Measurements from ENCODE around the gene ENGASE. TPM values are rescaled to one million over a fixed set of nuclear protein-coding genes. Genes with fewer than 3 reads are reported as not detected.

Gene ENGASE
- polyA plus RNA-seq, 1 donor from 2014 or later: 6.4 TPM

DNA sequence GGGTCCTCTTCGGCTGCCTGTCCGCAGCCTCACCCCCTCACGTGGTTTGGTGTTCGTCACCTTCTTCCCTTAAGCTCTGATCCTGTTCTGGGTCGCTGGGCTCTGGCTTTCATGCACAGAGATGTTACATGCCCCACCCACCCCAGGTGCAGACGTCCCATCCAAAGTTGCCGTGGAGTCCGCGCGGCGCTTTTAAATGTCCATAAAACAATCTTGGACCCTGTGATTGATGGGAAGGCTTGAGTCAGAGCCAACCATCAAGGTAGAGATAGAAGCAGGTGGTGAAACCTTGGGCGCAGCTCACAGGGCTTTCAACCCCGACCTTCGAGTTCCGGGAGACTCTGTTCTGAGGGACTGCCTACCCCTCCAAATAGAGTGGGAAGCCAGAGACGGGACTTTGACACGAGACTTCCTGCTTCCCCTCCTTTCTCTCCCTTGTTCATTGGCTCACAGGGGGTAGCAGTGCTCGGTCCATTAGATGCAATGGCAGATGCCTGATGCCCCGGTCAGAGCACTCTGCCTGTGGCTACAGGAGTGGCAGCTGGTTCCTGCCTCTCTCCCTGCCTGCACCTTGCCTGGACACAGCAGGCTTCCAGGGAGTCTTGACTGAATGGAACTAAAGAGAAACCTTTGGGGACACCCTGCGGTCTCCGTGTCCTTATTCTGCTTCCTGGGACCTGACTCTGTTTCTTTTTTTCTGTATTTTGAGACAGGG is 4.0 kb downstream of the ENGASE start:
- Mint-ChIP-seq H3K27me3 (no peaks in the 10 kb centered on the region), H3K27ac (peak overlapping the region in 1 of 3 donors; percentile 62), H3K9me3 (no peaks in the 10 kb centered on the region), H3K4me3 (peak overlapping the region in 1 of 4 donors; percentile 8), H3K4me1 (peaks cover 9 to 11% (median 11%) of the 10 kb centered on the region in 3 donors), H3K36me3 (peaks cover 2% of the 10 kb centered on the region)

DNA sequence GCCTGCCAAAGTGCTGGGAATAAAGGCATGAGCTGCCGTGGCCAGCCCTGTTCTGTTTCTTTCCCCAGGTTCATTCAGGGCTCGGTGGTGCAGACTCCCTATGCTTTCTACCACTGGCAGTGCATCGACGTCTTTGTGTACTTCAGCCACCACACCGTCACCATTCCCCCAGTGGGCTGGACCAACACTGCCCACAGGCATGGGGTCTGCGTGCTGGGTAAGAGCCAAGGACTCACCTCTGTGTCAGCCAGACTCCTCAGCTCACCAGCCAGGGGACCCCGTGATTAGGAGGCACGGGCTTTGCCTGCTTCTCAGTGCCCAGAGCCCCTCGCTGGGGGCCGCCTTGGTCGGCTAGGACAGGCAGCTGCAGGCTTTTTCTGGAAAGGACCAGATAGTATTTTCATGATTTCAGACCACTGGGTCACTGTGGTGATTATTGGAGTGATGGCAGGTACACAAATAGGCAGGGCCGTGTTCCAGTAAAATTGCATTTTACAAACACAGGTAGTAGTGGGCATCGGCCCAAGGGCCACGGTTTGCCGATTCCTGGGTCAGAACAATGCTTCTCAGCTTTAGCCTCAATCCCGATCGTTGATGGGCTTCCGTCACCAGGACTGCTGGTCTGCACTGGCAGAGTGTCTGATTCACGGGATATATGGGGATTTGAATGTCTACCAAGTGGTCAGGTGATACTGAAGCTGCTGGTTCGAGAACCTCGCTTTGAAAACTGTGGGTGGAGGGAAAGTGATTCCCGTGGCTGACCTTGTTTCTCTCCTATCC is 5.0 kb downstream of the ENGASE start:
- H3K27ac Mint-ChIP-seq: peak overlapping the region in 1 of 3 donors; percentile 23
- no peaks in the 10 kb centered on the region for H3K27me3 Mint-ChIP-seq
- H3K9me3 Mint-ChIP-seq: no peaks in the 10 kb centered on the region
- peaks cover 2% of the 10 kb centered on the region for H3K36me3 Mint-ChIP-seq
- H3K4me1 Mint-ChIP-seq: peaks cover 7 to 9% (median 8%) of the 10 kb centered on the region in 3 donors
- H3K4me3 Mint-ChIP-seq: no peak overlapping the region

DNA sequence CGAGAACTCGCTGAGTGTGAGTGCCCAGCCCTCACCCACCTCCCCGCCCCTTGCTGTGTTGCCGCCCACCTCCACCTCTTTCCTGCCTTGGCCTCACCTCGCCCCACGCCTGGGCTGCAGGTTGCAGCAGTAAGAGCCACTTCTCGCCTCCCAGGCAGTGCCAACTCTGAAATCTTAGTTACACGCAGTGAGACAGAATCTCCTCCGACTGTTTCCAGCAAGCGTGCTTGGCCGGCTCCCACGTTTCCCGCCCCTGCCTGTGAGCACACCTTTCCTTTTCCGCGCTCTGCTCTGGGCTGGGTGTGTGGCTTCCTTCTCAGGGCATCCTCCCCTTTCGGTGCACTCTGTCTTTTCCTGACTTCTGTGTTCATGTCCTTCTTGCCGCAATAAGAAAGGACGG is 5.7 kb downstream of the ENGASE start:
- no peaks in the 10 kb centered on the region for H3K9me3 Mint-ChIP-seq
- H3K27me3 Mint-ChIP-seq: no peaks in the 10 kb centered on the region
- no peak overlapping the region for H3K4me3 Mint-ChIP-seq
- no peak overlapping the region for H3K27ac Mint-ChIP-seq
- H3K36me3 Mint-ChIP-seq: peaks cover 2% of the 10 kb centered on the region
- peaks cover 6 to 8% (median 7%) of the 10 kb centered on the region in 3 donors for H3K4me1 Mint-ChIP-seq

DNA sequence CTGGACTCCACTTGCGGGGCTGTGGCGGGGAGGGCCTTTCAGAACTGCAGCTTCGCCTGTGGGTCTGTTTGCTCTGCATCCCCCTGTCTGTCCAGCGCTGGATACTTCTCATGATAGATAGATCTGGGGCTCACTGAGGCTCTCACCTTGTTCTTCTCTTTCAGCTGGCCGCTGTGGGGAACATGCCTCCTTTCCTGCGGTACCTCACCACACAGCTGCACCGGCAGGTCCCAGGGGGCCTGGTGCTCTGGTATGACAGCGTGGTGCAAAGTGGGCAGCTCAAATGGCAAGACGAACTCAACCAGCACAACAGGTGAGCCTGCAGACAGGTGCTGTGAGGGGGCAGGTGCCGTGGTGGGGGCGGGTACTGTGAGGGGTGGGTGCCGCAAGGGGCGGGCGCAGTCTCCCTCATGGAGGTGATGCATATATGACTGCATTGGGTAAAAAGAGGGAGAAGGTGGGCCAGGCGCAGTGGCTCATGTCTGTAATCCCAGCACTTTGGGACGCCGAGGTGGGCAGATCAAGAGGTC is 6.2 kb downstream of the ENGASE start:
- no peaks in the 10 kb centered on the region for H3K9me3 Mint-ChIP-seq
- no peak overlapping the region for H3K27ac Mint-ChIP-seq
- no peaks in the 10 kb centered on the region for H3K27me3 Mint-ChIP-seq
- peak overlapping the region in 1 of 4 donors; percentile 38 for H3K4me3 Mint-ChIP-seq
- peaks cover 2% of the 10 kb centered on the region for H3K36me3 Mint-ChIP-seq
- H3K4me1 Mint-ChIP-seq: peaks cover 2 to 3% (median 2%) of the 10 kb centered on the region in 3 donors

DNA sequence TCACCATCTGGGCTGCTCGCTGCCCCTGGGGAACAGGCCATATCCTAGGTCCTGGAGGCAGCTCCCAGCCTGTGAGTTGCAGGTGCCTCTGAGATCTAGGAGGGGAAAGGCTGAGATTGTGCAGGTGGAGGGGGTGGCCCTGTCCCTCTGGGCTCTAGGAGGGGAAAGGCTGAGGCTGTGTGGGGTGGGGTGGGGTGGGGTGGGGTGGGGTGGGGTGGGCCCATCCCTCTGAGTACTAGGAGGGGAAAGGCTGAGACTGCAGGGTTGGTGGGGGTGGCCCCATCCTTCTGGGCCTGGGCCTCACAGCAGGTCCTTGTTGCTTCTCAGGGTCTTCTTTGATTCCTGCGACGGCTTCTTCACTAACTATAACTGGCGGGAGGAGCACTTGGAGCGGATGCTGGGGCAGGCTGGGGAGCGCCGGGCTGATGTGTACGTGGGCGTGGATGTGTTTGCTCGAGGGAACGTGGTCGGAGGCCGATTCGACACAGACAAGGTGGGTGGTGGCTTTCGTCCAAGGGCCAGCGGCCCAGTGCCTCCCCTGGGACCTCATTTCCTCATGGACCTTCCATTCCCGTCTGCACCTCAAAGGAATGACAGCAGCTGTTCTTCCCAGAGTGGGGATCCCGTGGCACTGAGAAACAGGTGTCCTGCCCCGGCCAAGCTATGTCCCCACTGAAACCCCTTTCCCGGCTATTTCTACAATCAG is 7.1 kb downstream of the ENGASE start:
- Mint-ChIP-seq H3K36me3 (peaks cover 2% of the 10 kb centered on the region), H3K4me1 (no peaks in the 10 kb centered on the region), H3K9me3 (no peaks in the 10 kb centered on the region), H3K27ac (peak overlapping the region in 1 of 3 donors; percentile 39), H3K27me3 (no peaks in the 10 kb centered on the region), H3K4me3 (no peak overlapping the region)

DNA sequence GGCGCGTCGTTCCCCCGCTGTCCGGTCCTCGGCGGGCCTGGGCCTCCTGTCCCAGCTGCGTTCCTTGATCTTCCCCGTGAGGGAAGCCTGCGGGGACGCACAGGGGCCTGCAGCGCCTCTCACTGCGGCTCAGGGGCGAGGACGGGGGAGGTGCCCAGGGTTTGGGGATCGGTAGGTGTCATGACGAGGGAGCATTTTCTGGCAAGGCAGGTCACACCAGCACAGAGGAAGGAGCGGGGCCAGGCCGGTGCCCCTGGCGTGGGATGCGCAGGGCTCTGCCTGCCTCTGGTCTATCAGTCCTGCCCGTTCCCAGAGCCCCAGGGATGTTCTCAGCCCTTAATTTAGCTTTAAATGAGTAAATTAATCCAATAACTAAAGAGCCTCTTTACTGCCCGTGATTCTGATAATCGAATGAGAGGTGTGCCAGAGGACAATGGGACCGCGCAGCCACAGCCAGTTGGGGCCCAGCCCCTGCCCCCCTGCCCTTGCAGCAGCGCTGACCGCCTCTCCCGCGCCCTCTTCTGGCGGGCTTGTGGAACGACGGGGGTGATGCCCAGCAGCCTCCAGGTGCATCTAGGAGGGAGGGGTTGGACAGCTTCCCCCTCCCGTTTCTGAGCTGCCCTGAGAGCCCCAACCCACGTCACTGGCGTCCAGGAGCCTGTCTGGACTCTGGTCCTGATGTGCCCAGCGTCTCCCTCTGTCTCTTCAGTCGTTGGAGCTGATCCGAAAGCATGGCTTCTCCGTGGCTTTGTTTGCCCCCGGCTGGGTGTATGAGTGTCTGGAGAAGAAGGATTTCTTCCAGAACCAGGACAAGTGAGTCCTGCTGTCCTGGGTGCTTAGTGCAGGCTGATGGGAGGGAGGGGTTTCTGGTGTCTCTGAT is 7.9 kb downstream of the ENGASE start:
- Mint-ChIP-seq H3K9me3 (no peaks in the 10 kb centered on the region), H3K27ac (no peak overlapping the region), H3K27me3 (no peaks in the 10 kb centered on the region), H3K36me3 (peaks cover 2% of the 10 kb centered on the region), H3K4me3 (no peak overlapping the region), H3K4me1 (no peaks in the 10 kb centered on the region)

DNA sequence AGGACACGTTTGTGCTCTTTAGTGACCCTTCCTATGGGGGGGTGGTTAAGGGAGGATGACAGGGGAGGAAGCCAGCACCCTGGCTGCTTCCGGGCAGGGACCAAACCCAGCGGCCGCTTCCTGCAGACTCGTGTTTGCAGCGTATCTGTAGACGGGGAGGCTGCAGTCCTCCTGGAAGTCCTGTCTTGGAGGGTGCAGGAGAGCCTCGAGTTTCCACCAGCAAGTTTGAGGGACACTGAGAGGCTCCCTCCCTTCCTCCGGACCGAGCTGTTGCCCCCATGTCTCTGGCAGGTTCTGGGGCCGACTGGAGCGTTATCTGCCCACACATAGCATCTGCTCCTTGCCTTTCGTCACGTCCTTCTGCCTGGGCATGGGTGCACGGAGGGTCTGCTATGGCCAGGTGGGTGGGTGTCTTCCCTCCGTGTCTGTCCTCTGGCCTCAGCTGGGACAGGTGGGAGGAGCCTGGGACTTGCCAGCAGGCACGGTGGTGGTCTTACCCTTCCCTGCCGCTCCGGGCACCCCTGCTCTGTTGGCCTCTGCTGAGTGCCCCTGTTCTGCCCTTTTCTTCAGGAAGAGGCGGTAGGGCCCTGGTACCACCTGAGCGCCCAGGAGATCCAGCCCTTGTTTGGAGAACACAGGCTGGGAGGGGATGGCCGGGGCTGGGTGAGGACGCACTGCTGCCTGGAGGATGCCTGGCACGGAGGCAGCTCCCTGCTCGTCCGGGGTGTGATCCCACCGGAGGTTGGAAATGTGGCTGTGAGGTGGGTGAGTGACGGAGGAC is 8.8 kb downstream of the ENGASE start:
- Mint-ChIP-seq H3K27ac (no peak overlapping the region), H3K9me3 (no peaks in the 10 kb centered on the region), H3K4me3 (no peak overlapping the region), H3K36me3 (peaks cover 2% of the 10 kb centered on the region), H3K27me3 (no peaks in the 10 kb centered on the region), H3K4me1 (no peaks in the 10 kb centered on the region)

DNA sequence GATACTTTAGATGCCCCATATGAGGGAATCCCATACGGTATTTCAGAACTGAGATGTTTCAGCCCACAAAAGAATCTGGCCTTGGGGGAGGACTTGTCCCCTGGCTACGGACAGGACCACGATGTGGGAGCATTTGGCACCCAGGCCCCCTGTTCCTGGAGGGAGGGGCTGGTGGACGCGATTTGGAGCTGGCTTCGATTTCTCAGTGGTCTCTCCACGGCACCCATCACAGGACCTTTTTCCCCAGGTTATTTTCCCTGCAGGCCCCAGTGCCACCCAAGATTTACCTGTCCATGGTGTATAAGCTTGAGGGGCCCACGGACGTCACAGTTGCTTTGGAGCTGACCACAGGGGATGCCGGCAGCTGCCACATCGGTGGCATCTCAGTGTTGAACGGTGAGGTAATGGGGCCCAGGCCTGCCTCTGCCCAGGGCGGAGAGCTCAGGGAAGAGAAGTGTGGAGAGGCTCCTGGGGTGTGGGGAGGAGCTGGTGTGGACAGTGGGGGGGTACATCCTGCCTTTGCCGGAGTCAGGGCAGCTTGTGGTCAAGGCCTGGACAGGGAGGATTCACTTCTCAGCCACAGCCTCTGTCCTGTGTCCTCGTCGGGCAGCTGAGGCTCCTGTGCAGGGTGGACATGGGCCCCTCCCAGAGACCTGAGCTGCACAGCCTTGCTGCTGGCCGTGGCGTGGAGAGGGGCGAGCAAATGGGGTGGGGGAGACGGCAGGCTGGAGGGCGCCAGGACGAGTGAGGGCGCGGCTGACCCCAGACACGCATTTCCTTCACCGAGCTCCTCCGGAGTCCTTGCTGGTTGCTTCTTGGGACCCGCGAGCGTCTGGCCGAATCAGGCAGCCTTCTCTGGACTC is 9.9 kb downstream of the ENGASE start:
- H3K27me3 Mint-ChIP-seq: no peaks in the 10 kb centered on the region
- no peaks in the 10 kb centered on the region for H3K4me1 Mint-ChIP-seq
- H3K27ac Mint-ChIP-seq: no peak overlapping the region
- H3K4me3 Mint-ChIP-seq: no peak overlapping the region
- peaks cover 3% of the 10 kb centered on the region for H3K36me3 Mint-ChIP-seq
- H3K9me3 Mint-ChIP-seq: no peaks in the 10 kb centered on the region

DNA sequence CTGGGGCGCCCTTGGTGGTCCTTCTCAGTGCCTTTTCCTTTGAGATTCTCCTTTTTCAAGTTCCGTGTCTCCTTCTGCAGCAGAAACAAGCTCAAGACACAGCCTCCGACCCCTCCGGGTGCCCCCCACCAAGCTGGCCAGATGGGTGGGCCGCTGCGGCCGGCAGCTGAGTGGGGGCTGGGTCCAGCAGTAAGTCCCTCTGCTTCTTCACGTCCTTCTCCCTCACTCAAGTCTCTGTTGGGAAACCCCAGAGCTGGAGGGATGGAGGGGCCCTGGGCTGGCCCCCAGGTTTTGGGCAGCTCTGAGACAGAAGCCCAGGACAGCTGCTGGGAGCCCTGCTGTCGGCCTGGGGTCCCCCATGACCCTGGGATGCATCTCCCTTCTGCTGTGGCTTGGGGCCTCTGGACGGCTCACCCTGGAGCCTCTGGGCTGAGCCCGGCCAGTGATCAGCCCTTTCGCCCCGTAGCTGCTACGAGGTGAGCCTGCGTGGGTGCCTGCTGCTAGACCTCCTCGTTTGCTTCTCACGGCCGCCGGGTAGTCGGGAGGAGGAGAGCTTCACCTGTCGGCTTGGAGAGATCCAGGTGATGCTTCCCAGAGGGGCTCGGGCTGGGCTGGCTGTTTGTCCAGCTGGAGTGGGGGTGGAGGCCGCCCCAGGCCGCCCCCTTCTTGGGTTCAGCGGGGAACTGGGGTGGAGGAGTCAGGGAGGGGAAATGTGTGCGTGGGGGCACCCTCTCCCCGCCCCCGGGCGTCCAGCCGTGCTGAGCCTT is 10.7 kb downstream of the ENGASE start:
- no peaks in the 10 kb centered on the region for H3K9me3 Mint-ChIP-seq
- H3K27ac Mint-ChIP-seq: no peak overlapping the region
- H3K27me3 Mint-ChIP-seq: no peaks in the 10 kb centered on the region
- no peaks in the 10 kb centered on the region for H3K4me1 Mint-ChIP-seq
- H3K36me3 Mint-ChIP-seq: peaks cover 3% of the 10 kb centered on the region
- no peak overlapping the region for H3K4me3 Mint-ChIP-seq

DNA sequence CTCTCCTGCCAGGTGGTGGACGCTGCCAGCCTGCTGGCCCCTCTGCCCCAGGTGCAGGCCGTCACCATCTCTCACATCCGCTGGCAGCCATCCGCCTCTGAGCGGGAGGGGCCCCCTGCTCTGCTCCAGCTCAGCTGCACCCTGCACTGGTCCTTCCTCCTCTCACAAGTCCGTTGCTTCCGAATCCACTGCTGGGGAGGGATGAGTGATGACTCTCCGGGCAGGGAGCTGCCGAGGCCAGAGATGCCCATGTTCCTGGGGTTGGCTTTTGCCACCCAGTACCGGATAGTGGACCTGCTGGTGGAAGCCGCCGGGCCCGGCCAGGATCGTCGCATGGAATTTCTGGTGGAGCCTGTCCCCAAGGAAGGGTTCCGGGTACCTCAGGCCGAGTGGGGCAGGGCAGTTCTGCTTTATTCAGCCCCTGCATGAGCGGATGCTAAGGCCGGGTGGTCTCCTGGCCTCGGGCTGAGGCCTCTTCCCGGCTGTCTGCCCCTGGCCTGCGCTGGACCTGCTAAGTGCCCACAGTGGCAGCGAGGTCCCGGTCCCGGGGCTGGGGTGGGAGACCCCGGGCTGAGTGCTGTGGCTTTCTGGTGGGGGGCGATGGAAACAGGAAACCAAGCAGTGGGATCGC is 11.4 kb downstream of the ENGASE start:
- H3K4me3 Mint-ChIP-seq: no peak overlapping the region
- H3K27ac Mint-ChIP-seq: peak overlapping the region in 1 of 3 donors; percentile 42
- H3K9me3 Mint-ChIP-seq: no peaks in the 10 kb centered on the region
- peaks cover 1% of the 10 kb centered on the region for H3K27me3 Mint-ChIP-seq
- peaks cover 1% of the 10 kb centered on the region for H3K36me3 Mint-ChIP-seq
- peaks cover 0 to 2% (median 2%) of the 10 kb centered on the region in 3 donors for H3K4me1 Mint-ChIP-seq

DNA sequence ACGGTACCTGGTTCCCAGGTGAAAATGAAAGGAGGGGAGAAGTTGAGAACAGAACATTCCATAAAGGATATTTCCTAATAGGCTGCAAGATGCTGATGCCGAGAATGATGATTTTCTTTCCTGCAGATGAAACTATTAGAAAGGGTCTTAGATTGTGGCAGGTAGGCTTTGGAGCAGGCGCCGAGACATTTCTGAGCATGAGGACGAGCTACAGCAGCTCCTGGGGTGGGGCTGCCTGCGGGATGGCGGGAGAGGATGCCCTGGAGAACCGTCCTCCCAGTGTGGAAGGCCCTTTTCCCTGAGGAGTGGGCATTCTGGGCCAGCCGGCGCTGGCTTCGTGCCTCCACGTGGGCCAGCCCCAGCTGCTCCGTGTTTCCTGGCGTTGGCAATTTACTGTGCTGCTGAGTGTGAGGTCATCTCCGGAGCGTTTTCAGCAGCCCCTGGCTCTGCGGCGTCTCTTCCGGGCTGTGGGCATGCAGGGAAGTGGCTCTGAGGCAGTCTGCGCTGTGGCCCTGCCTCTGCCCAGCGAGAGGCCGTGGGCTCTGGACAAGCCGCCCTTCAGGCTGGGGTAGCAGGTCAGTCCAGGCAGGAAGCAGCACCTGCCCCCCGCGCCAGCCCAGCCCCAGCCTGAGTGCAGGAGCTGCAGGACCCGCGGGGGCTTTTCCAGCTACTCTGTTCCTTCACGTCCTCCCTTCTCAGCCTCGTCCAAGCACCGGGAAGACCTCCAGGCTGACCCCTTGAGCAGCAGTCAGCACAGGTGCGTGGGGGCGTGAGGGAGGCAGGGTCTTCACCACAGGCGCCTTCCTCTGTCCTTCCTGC is 12.2 kb downstream of the ENGASE start:
- Mint-ChIP-seq H3K9me3 (no peaks in the 10 kb centered on the region), H3K36me3 (peaks cover 1% of the 10 kb centered on the region), H3K4me1 (peaks cover 0 to 2% (median 2%) of the 10 kb centered on the region in 3 donors), H3K4me3 (no peak overlapping the region), H3K27me3 (peaks cover 1% of the 10 kb centered on the region), H3K27ac (peak overlapping the region in 2 of 3 donors; percentile 42 to 67)

All from IgD-negative memory B cell (primary cell).